H1 (cell line): ENCODE data around the gene SERPINB13. TPM values are rescaled to one million over a fixed set of nuclear protein-coding genes. Genes with fewer than 3 reads are reported as not detected.

ENCODE experiments used
- CTCF ChIA-PET: fragments of 300-600 bp; sonication (Branson Sonifier 250); formaldehyde crosslinking; loops from one replicate; lab custom pipeline; 2021; ENCODE audit not compliant: partially characterized antibody; lab: Charles Lee
- POLR2A ChIA-PET: fragments of 300-600 bp; sonication (Branson Sonifier 250); formaldehyde crosslinking; loops from one replicate; lab custom pipeline; 2021; ENCODE audit warnings: inconsistent platforms; ENCODE audit not compliant: partially characterized antibody; lab: Charles Lee
- DNase-seq, 2 experiments: peaks; one replicate each; pipeline versions ENCODE4 v3.0.0 to v3.0.0-alpha.2; 2010 to 2022; ENCODE audit warnings: low spot score in 2 of 2, low read depth in 1 of 2, mixed read lengths in 1 of 2
- FAIRE-seq: peaks from 2 replicates; lab custom pipeline; 2011; peaks lifted over from hg19 to GRCh38; lab: Jason Lieb, UNC
- H2AFZ ChIP-seq: 2 replicates; pipeline ENCODE4 v1.8.1; 2012; ENCODE audit warnings: low read length, inconsistent platforms
- H2AK5ac ChIP-seq: 2 replicates; pipeline ENCODE4 v1.6.1; 2013; ENCODE audit warnings: low read depth, low read length
- H2BK120ac ChIP-seq: replicated peaks from 2 replicates; pipeline ENCODE3; 2013; ENCODE audit warnings: low read depth, low read length, inconsistent platforms
- H2BK12ac ChIP-seq: 2 replicates; pipeline ENCODE4 v1.6.1; 2013; ENCODE audit warnings: low read depth, low read length
- H2BK15ac ChIP-seq: 2 replicates; pipeline ENCODE4 v1.6.1; 2013; ENCODE audit warnings: low read length
- H2BK20ac ChIP-seq: 2 replicates; pipeline ENCODE4 v1.6.1; 2013; ENCODE audit warnings: low read length
- H2BK5ac ChIP-seq: 2 replicates; pipeline ENCODE4 v1.6.1; 2013; ENCODE audit warnings: low read depth, low read length
- H3K14ac ChIP-seq: 2 replicates; pipeline ENCODE4 v1.6.1; 2013; ENCODE audit warnings: inconsistent platforms; ENCODE audit not compliant: insufficient read length
- H3K18ac ChIP-seq: 2 replicates; pipeline ENCODE4 v1.6.1; 2013; ENCODE audit warnings: low read length; ENCODE audit errors: extremely low read depth
- H3K23ac ChIP-seq: 2 replicates; pipeline ENCODE4 v1.6.1; 2013; ENCODE audit warnings: inconsistent platforms; ENCODE audit not compliant: insufficient read length
- H3K23me2 ChIP-seq: 2 replicates; pipeline ENCODE4 v1.6.1; 2013; ENCODE audit warnings: low read depth, low read length
- H3K27ac ChIP-seq: 2 replicates; pipeline ENCODE4 v1.6.1; 2011; ENCODE audit warnings: low read depth, low read length, inconsistent platforms
- H3K27me3 ChIP-seq, 4 experiments: replicated peaks in 1 of 4; 1 replicate in 1 of 4; 2 replicates in 3 of 4; pipeline versions ENCODE4 v1.6.1 to v1.8.1; 2011 to 2013; ENCODE audit warnings: low read length in 3 of 4, mild to moderate bottlenecking in 3 of 4, inconsistent platforms in 2 of 4, mixed read lengths in 2 of 4, moderate library complexity in 1 of 4; ENCODE audit not compliant: control insufficient read depth in 3 of 4, insufficient read depth in 3 of 4; ENCODE audit errors: extremely low read depth in 1 of 4
- H3K36me3 ChIP-seq, 4 experiments: 2 replicates each; pipeline versions ENCODE4 v1.6.1 to v1.8.1; 2011 to 2013; ENCODE audit warnings: mild to moderate bottlenecking in 4 of 4, low read length in 3 of 4, moderate library complexity in 2 of 4, control low read depth in 1 of 4, inconsistent platforms in 1 of 4; ENCODE audit not compliant: insufficient read depth in 4 of 4, control insufficient read depth in 2 of 4
- H3K4ac ChIP-seq: replicated peaks from 2 replicates; pipeline ENCODE3; 2013; ENCODE audit warnings: low read length, low read depth, mixed read lengths, inconsistent platforms; ENCODE audit not compliant: insufficient read length
- H3K4me1 ChIP-seq, 4 experiments: replicated peaks in 1 of 4; 1 replicate in 1 of 4; 2 replicates in 3 of 4; pipeline versions ENCODE4 v1.6.1 to v1.8.1; 2011 to 2013; ENCODE audit warnings: low read length in 3 of 4, inconsistent platforms in 2 of 4, mixed read lengths in 1 of 4; ENCODE audit not compliant: insufficient read depth in 4 of 4, control insufficient read depth in 3 of 4
- H3K4me2 ChIP-seq, 2 experiments: 2 replicates each; pipeline versions ENCODE4 v1.6.1 to v1.8.1; 2011 to 2013; ENCODE audit warnings: low read depth in 2 of 2, low read length in 2 of 2, control low read depth in 1 of 2, inconsistent platforms in 1 of 2, mild to moderate bottlenecking in 1 of 2; ENCODE audit not compliant: insufficient read depth in 1 of 2
- H3K4me3 ChIP-seq, 4 experiments: fragments of 200-600, 300-600 bp in 1 of 4; sonication (generic), shearing (Covaris generic), sonication (Bioruptor Twin) in 1 of 4; 2 replicates each; pipeline versions ENCODE4 v1.5.1 to v1.8.1; 2011 to 2016; ENCODE audit warnings: low read length in 4 of 4, low read depth in 3 of 4, control low read depth in 2 of 4, inconsistent platforms in 2 of 4, mild to moderate bottlenecking in 2 of 4, mixed read lengths in 1 of 4, moderate library complexity in 1 of 4; ENCODE audit not compliant: insufficient read depth in 2 of 4; ENCODE audit errors: extremely low read depth in 1 of 4
- H3K56ac ChIP-seq: replicated peaks from 2 replicates; pipeline ENCODE3; 2013; ENCODE audit warnings: low read depth, mild to moderate bottlenecking, mixed read lengths, low read length, inconsistent platforms; ENCODE audit not compliant: insufficient read length
- H3K79me1 ChIP-seq: 2 replicates; pipeline ENCODE4 v1.6.1; 2013; ENCODE audit warnings: low read depth, low read length, control low read depth
- H3K79me2 ChIP-seq, 2 experiments: 2 replicates each; pipeline versions ENCODE4 v1.6.1 to v1.8.1; 2012 to 2013; ENCODE audit warnings: low read length in 2 of 2, mild to moderate bottlenecking in 2 of 2, inconsistent platforms in 1 of 2; ENCODE audit not compliant: insufficient read depth in 2 of 2, control insufficient read depth in 1 of 2
- H3K9ac ChIP-seq, 4 experiments: replicated peaks in 1 of 4; 1 replicate in 1 of 4; 2 replicates in 3 of 4; pipeline versions ENCODE4 v1.6.1 to v1.8.1; 2011 to 2013; ENCODE audit warnings: low read depth in 3 of 4, low read length in 3 of 4, control low read depth in 2 of 4, mild to moderate bottlenecking in 2 of 4, moderate library complexity in 2 of 4, inconsistent platforms in 1 of 4; ENCODE audit errors: extremely low read depth in 1 of 4
- H3K9me3 ChIP-seq, 2 experiments: 2 replicates each; pipeline versions ENCODE4 v1.6.1 to v1.8.1; 2012 to 2013; ENCODE audit warnings: mild to moderate bottlenecking in 2 of 2, moderate library complexity in 2 of 2, control low read depth in 1 of 2, inconsistent platforms in 1 of 2, low read depth in 1 of 2, low read length in 1 of 2, mixed read lengths in 1 of 2; ENCODE audit not compliant: insufficient read depth in 2 of 2
- H4K20me1 ChIP-seq, 2 experiments: replicated peaks in 1 of 2; 2 replicates each; pipeline versions ENCODE3 to v1.8.1; 2011 to 2013; ENCODE audit warnings: inconsistent platforms in 2 of 2, low read length in 2 of 2, mild to moderate bottlenecking in 1 of 2; ENCODE audit not compliant: insufficient read depth in 2 of 2, control insufficient read depth in 1 of 2
- H4K5ac ChIP-seq: 2 replicates; pipeline ENCODE4 v1.6.1; 2013; ENCODE audit warnings: low read length, low read depth, mixed read lengths, inconsistent platforms; ENCODE audit not compliant: insufficient read length
- H4K8ac ChIP-seq: 2 replicates; pipeline ENCODE4 v1.8.0; 2013; ENCODE audit warnings: mild to moderate bottlenecking, moderate library complexity, low read length, inconsistent platforms; ENCODE audit not compliant: insufficient read depth; ENCODE audit errors: extremely low read depth
- H4K91ac ChIP-seq: replicated peaks from 2 replicates; pipeline ENCODE3; 2013; ENCODE audit warnings: low read length, mixed read lengths, inconsistent platforms; ENCODE audit not compliant: insufficient read length
- BCL11A ChIP-seq, 2 experiments: IDR thresholded peaks; one replicate each; pipeline ENCODE4 v1.6.1; 2011; ENCODE audit warnings: low read depth in 2 of 2, low read length in 2 of 2, mild to moderate bottlenecking in 2 of 2
- EZH2 ChIP-seq: fragments of 200-600 bp; sonication (generic); IDR thresholded peaks from 2 replicates; pipeline ENCODE4 v1.7.1; 2012; ENCODE audit warnings: low read depth, mild to moderate bottlenecking, moderate library complexity, low read length, inconsistent platforms; ENCODE audit not compliant: severe bottlenecking
- JUN ChIP-seq: IDR thresholded peaks from 2 replicates; pipeline ENCODE4 v1.6.1; 2011; ENCODE audit warnings: low read depth, mild to moderate bottlenecking, improper control_type of control experiment, low read length
- KDM1A ChIP-seq: fragments of 200-600, 300-600 bp; sonication (generic); IDR thresholded peaks from 2 replicates; pipeline ENCODE4 v1.7.1; 2016; ENCODE audit warnings: mild to moderate bottlenecking, low read length, borderline replicate concordance
- POLR2AphosphoS5 ChIP-seq: IDR thresholded peaks from 2 replicates; pipeline ENCODE4 v1.6.1; 2011; ENCODE audit warnings: low read depth, low read length
- RFX5 ChIP-seq: IDR thresholded peaks from 2 replicates; pipeline ENCODE4 v1.6.1; 2011; ENCODE audit warnings: low read depth, low read length, improper control_type of control experiment, borderline replicate concordance
- RXRA ChIP-seq: IDR thresholded peaks from 2 replicates; pipeline ENCODE4 v1.6.1; 2011; ENCODE audit warnings: low read depth, mild to moderate bottlenecking, low read length, moderate library complexity; ENCODE audit not compliant: insufficient read depth
- SAP30 ChIP-seq: fragments of 300-600 bp; sonication (generic); IDR thresholded peaks from 2 replicates; pipeline ENCODE4 v1.7.1; 2012; ENCODE audit warnings: low read length, moderate library complexity, mild to moderate bottlenecking, inconsistent platforms; ENCODE audit not compliant: insufficient read depth, insufficient replicate concordance
- SIRT6 ChIP-seq: IDR thresholded peaks from one replicate; pipeline ENCODE4 v1.7.1; 2012; ENCODE audit warnings: low read length, inconsistent platforms
- SP2 ChIP-seq: IDR thresholded peaks from 2 replicates; pipeline ENCODE4 v1.6.1; 2012; ENCODE audit warnings: mild to moderate bottlenecking, low read length, inconsistent platforms
- SRF ChIP-seq: IDR thresholded peaks from 2 replicates; pipeline ENCODE4 v1.6.1; 2011; ENCODE audit warnings: mild to moderate bottlenecking, low read depth, low read length, moderate library complexity
- TAF7 ChIP-seq: optimal IDR thresholded peaks from 2 replicates; pipeline ENCODE3; 2011; ENCODE audit warnings: low read depth, mild to moderate bottlenecking, inconsistent platforms, low read length, moderate library complexity, borderline replicate concordance
- TEAD4 ChIP-seq: IDR thresholded peaks from 2 replicates; pipeline ENCODE4 v1.6.1; 2012; ENCODE audit warnings: low read depth, low read length, inconsistent platforms, mixed read lengths
- YY1 ChIP-seq: IDR thresholded peaks from 2 replicates; pipeline ENCODE4 v1.6.1; 2011; ENCODE audit warnings: low read depth, mild to moderate bottlenecking, low read length
- ZNF274 ChIP-seq: IDR thresholded peaks from 2 replicates; pipeline ENCODE4 v1.7.0; 2012; ENCODE audit warnings: low read length, borderline replicate concordance; ENCODE audit errors: extremely low read depth
- WGBS, 2 experiments: shearing (Covaris generic) in 1 of 2; methylation state at CpG; one replicate each; pipeline versions ENCODE4 v1.1.6 to v1.1.7; 2013 to 2015; ENCODE audit warnings: low lambda C conversion rate in 2 of 2, mixed read lengths in 2 of 2, inconsistent platforms in 1 of 2, low coverage in 1 of 2, missing lambda C conversion rate in 1 of 2; ENCODE audit not compliant: insufficient replicate concordance in 2 of 2, insufficient coverage in 1 of 2, insufficient read length in 1 of 2; ENCODE audit errors: extremely low coverage in 1 of 2, missing lambda C conversion rate in 1 of 2; 5-methylcytosine and 5-hydroxymethylcytosine counted together
- polyA plus RNA-seq, 7 experiments: library from polyadenylated mRNA; depleted of rRNA in 3 of 7; stranded (reverse) in 5 of 7; unstranded in 2 of 7; fragments of >200 nt in 5 of 7; fragments of 200-250 nt in 2 of 7; gene quantifications; 1 replicate in 5 of 7; 2 replicates in 1 of 7; 4 replicates in 1 of 7; pipeline versions ENCODE4 v1.2.1 to v1.2.3, GENCODE V29; 2011 to 2013; ENCODE audit warnings: missing spikeins in 2 of 7, mixed read lengths in 2 of 7
- total RNA-seq: library from RNA; stranded (reverse); fragmentation: NEBNext Ultra II Directional; extraction: Animal tissue kit (Norgen Biotek cat#: 25700); gene quantifications from 2 replicates; pipeline ENCODE4 v1.2.1, GENCODE V29; 2021

Gene SERPINB13
- total and polyA plus RNA-seq, 2 of the 8 experiments (the other 6 are each of a cell fraction or from before 2014, with no cell fraction given), result not detected

DNA sequence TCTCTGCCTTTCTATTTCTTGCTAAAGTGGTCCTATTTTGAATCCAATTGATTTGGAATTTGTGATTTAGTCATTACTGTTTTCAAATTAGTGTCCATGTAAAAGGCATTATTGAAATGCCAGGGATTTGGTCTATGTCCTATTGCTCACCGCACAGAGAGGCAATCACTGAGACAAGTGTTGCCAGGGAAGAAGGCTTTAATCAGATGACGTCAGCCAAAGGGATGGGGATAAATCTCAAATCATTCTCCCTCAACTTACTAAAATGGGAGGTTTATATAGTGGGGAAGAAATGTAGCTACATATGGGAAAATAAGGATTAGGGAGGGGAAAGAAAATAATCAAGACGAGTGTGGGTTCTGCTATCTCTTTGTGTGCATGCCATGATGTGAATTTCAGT is 35.4 kb upstream of the SERPINB13 start:
- Histone ChIP-seq H2BK15ac (no peak overlapping the region), H3K56ac (no peak overlapping the region), H2BK5ac (no peak overlapping the region), H3K23ac (no peak overlapping the region), H4K91ac (no peak overlapping the region), H3K4me3 (no peak overlapping the region), H2BK20ac (no peak overlapping the region), H4K8ac (no peak overlapping the region), H3K27ac (no peak overlapping the region), H2BK120ac (no peak overlapping the region), H2AK5ac (no peak overlapping the region), H3K23me2 (no peaks in the 10 kb centered on the region), H3K9ac (no peak overlapping the region), H3K4me1 (no peaks in the 10 kb centered on the region), H3K9me3 (no peaks in the 10 kb centered on the region), H3K36me3 (no peaks in the 10 kb centered on the region), H3K79me2 (no peaks in the 10 kb centered on the region), H2BK12ac (no peak overlapping the region), H3K79me1 (no peaks in the 10 kb centered on the region), H3K4me2 (no peak overlapping the region), H3K18ac (no peak overlapping the region), H3K27me3 (no peaks in the 10 kb centered on the region), H3K14ac (no peak overlapping the region), H4K5ac (no peak overlapping the region), H4K20me1 (no peaks in the 10 kb centered on the region), H2AFZ (no peak overlapping the region), H3K4ac (no peak overlapping the region)
- ChIA-PET POLR2A (no interaction called here), CTCF (interaction anchor here (0.6 to 2.4 kb wide), 5 partner anchors 10 to 475 kb away, joined by 3 to 11 read pairs (median 4); partner anchors contain the start of gene SERPINB12)
- TF ChIP-seq POLR2AphosphoS5 (no peak), SRF (no peak), JUN (no peak), YY1 (no peak), ZNF274 (no peak), EZH2 (no peak), SAP30 (no peak), TEAD4 (no peak), SIRT6 (no peak), SP2 (no peak), RFX5 (no peak), KDM1A (no peak), RXRA (no peak), TAF7 (no peak), BCL11A (IDR thresholded peaks at IDR 0.05; ENCODE audit: low read depth in 2 of 2, low read length in 2 of 2) (no peak)
- DNase-seq, result no peak
- FAIRE-seq, result no peak
- 79% methylated on average over 3 of the region's 3 CpGs; no CpG with 5 or more reads in 1 of the 2 experiments for WGBS, 2 experiments
